Renal pelvis (tissue), 4 donors: ENCODE results near the gene IRF5. TPM values are rescaled to one million over a fixed set of nuclear protein-coding genes. Genes with fewer than 3 reads are reported as not detected.

Experiments used
- DNase-seq: peaks from one replicate; pipeline ENCODE4 v3.0.0-alpha.2; 2013
- polyA plus RNA-seq, 3 donors: library from polyadenylated mRNA; unstranded; fragments of 120-200 nt; gene quantifications; one replicate each; pipeline ENCODE4 v1.2.1, GENCODE V29; 2013; ENCODE audit not compliant: insufficient read length in 3 of 3

IRF5 gene
- polyA plus RNA-seq, 3 donors, result 11.4 to 14.8 (median 12.4) TPM

DNA sequence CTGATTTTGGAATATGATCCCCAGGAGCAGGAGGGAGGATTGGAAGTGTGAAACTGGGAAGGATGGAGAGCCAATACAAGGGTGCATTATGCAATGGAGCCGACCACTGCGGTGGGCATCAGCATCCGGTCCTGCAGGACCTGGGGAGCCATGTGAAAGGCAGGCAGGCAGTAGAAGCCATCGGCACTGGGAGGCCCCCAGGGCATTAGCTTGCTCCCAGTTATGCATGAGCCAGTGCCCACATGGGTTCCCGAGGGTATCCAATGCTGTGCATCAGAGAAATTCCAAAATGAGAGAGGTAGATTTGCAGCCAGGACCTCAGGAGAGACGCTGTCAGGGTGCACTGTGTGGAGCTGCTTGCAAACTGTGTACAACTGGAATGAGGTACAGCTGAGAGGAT, 18.5 kb upstream of the IRF5 start:
- DNase-seq, result no peak

DNA sequence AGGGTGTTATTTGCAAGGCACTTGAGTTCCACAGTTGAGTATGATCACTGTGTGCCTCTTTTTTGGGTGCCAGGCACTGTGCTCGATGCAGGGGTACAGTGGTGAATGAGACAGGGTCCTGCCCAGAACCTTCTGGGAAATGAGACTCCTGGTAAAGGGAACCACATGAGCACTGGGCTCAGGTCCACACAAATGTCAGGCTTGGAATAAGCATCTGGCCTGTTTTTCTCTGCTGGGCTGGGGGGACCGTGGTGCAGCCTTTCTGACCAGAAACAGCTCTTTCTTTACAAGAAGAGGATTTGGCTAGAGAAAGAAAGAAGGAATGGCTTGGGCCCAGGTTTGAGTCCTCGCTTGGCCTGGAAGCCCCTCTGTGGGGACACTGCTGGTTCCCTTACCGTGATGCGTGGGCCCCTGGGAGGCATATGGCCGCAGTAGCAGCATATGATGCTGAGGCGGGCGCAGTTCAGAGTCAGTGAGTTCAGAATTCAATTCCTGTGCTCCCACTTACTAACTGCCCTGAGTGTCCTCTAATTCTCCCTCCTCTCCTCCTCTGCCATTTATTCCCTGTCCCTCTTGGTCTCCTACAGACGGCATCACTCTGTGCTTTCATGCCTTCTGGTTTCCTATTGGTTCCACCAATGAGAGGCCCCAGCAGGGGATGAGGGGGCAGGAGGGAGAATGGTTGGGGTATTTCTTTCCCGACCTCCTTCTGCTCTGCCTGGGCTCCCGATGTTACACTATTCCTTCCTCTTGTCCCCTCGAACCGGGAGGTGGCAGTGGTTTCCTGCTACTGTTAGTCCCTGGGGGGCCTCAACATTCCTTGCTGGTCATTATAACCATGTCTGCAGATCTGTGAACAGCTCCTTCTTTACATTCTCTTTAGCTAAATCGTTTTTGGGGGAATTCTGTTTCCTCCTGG, 17.6 kb upstream of the IRF5 start:
- DNase-seq, result no peak

DNA sequence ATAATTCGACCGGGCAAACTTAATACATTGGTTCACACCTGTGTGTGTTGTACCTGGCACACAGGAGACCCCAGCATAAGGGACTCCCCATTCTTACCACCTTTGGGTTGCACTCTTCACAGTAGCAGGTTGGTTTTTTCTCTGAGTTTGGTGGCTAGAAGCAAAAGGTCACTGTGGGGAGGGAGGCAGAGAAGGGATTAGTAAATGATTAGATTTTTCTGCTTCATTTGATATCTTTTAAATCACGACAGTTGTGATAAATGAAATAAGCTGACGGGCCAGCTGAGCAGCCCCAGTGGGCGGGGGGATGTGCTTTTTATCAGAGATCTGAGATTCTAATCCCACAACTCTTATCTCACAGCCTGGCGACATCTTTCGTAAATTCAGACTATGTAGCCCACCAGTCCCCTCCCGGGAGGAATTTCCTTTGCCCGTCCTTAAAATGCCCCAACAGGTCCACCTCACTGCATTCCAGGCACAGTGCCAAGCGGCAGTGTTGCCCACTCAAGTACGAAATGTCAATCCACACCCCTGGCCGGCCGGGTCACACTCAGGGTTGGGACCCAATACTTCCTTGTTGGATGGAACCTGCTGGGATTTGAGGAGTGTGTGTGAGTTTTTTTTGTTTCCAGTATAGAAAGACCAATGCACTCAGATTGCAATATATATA, 16.7 kb upstream of the IRF5 start:
- DNase-seq, result no peak

DNA sequence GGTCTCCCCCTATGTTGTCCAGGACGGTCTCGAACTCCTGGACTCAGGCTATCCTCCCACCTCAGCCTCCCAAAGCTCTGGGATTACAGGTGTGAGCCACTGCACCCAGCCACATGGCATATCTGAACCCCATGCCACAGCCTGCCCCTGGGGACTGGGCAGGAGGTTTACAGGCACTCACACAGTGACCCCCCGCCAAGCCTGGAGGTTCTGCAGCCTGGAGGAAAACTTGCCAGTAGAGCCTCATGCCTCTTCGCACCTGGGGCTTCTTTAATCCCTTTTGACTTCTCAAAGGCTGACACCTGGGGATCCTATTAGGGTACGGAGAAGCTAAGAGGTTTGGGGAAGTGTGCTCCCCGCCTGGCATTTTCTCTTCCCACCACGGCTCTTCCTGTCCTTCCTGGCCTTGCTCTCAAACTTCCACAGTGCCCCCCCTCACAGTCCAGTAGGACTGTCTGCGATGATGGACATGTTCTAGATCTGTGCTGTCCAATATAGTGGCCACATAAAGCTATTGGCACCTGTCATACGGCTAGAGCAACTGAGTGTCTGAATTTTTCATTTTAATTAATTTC, 15.8 kb upstream of the IRF5 start:
- no peak for DNase-seq

DNA sequence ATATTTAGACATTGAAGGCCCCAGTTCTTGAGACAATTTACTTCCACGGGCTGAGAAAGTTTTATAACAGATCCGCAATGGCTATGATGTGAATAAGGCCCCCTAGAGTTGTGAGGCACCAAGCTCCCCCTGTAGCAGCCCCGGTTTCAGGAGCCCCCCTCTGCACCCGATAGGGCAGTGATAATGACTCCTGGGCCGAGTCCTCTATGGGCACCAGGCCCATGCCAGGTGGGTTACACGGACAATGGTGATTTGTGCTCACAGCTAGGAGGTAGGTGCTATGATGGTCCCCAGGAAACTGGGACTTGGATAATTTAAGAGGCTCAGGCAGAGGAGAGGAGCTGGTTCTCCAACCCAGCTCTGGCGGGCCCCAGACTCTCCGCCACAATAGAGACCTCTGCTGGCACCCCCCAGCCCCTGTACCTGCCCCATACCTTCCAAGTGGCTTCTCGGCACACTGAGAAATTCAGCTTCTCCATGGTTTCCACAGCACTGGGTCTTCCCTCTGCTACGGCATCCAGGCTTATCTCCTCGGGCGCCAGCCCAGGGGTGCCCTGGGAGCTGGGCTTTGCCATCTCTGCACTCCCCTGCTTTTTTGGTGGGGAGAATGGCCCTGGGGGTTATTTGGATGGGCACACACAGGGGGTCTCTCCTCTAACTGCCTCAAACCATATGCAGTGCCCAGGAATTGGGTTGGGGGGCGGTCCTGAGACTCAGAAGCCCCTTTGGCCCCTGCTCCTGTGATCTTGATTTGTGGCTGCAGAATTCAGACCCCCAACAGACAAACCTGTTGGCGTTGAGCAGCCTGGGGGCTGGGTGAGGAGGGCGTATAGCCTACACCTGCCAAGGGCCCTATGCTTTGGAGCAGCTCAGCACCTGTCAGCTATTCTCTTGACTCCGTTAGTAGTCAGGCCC, 15.0 kb upstream of the IRF5 start:
- no peak for DNase-seq

DNA sequence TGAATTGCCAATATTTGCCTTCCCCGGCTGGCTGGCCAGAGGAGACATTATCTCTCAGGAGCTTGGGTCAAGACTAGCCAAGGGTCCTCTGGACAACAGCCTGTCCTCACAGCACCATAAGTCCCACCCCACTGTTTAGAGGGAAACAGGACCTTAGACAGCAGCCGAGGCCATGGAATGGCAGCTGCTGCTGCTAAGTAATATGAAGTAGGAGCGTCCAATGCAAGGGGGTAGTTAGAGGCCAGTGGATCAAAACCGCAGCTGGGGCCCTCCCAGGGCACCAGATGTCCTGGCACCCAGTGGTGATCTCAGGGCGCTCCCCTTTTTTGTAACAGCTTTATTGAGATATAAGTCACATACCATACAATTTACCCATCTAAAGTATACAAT, 14.3 kb upstream of the IRF5 start:
- DNase-seq, result no peak

DNA sequence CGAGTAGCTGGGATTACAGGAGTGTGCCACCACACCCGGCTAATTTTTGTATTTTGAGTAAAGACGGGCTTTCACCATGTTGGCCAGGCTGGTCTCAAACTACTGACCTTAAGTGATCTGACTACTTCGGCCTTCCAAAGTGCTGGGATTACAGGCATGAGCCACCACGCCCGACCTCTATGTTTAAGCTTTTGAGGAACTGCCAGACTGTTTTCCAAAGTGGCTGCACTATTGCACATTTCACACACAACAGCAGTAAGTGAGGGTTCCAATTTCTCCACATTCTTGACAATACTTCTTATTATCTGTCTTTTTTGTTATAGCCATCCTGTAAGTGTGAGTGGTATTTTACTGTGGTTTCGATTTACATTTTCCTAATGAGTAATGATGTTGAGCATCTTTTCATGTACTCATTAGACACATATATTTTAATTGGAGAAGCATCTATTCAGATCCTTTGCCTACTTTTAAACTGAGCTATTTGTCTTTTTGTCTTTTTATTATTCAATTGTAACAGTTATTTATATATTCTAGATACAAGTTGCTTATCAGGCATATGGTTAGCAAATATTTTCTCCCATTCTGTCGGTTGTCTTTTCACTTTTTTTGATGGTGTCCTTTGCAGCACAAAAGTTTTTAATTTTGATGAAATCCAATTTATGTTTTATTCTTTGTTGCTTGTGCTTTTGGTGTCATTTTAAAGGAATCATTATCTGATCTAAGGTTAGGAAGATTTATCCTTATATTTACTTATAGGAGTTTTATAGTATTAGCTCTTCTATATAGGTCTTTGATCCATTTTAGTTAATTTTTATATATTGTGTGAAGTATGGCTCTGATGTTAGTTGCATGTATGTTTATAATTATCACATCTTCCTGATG, 12.8 kb upstream of the IRF5 start:
- no peak for DNase-seq

DNA sequence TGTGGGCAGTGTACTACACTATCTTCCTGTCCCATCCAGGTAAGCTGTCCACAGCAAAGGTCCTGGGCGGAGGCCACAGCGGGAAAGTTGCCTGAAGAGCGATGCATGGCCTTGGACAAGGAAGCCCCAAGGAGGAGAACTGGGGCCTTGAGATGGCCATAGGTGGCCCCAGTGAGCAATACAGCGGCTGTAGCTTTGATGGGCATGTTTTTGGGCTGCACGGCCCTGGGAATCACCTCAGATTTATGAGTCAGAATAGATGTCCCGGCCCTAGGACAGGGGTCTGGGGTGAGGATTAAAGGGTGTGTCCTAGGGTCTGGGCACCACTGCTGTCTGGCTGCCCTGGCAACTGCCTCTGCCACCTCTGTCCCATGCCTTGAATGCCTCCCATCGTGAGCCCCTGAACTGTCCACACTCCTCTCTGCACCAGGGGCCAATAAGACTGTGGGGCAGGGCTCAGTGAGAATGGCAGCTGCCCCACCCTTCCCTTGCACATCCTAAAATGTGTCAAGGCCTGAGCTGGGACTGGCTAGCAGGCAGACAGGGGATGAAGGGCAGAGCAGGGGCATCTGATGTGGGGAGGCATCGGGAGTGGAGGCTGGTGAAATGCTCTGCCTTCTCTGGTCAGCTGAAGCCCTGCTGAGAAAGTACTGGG, 9.4 kb upstream of the IRF5 start:
- DNase-seq, result no peak

DNA sequence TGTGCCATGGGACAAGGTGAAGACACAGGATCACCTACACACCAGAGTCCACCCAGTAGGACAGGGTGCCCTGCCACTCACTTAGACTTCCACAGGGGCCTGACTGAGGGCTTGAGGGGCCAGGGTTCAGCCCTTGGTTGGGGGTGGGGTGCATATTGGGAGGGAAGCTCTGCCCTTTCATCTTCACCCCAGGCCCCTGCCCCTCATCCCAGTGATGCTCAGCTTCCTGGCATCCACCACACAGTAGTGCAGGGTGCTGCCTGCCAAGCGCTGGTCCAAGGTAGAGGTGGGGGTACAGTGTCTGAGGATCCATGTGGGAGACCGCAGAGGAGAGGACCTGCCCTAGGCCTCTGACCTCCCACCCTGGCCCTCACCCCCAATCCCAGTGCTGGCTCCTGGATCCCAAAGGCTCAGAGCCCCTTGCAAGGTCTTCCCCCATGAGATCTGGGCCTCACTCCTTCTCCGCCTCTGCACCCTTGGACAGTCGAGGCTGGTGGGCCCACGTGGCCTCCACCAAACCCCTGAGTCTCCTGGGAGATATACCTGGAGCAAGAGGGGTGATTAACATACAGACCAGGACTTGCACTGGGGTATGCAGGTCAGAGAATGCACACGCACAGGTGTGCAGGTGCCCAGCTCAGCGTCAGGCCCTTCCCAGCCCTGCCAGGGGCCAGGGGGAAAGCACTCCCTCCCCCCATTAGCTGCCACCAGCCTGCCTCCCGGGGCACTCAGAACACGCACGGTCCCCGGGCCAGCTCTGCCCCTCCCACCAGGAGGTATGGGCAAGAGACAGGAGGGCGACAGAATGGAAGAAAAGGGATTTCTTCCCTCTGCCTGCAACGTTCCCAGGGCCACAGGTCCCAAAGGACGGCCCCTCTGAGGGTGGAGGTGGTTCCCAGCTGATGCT, 8.6 kb upstream of the IRF5 start:
- no peak for DNase-seq

DNA sequence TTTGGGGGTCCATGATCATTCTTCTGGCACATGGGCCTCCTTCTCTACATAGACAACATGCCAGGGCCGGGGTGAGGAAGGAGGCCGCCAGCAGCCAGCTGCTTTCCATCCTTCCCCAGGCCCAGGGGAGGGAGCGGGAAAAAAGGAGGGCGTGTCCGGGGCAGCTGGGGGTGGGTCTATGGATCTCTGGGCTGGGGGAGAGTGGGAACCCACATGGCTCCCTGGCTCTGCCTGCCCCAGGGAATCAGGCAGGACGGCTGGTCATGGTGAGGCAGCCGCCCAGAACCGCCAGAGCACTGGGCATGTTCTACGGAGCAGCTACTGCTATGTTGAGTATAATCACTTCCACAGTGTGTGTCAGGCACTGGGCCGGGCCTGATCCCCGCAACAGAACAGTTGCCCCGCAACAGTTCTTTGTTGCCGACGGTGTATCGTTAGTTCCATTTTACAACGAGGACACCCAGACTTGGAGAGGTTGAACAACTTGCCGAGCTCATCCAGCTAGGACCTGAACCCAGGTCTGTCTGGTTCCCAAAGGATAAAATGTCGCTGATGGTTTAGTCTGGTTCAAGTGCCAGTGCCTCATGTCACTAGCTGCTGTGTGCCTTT, 6.4 kb upstream of the IRF5 start:
- no peak for DNase-seq

DNA sequence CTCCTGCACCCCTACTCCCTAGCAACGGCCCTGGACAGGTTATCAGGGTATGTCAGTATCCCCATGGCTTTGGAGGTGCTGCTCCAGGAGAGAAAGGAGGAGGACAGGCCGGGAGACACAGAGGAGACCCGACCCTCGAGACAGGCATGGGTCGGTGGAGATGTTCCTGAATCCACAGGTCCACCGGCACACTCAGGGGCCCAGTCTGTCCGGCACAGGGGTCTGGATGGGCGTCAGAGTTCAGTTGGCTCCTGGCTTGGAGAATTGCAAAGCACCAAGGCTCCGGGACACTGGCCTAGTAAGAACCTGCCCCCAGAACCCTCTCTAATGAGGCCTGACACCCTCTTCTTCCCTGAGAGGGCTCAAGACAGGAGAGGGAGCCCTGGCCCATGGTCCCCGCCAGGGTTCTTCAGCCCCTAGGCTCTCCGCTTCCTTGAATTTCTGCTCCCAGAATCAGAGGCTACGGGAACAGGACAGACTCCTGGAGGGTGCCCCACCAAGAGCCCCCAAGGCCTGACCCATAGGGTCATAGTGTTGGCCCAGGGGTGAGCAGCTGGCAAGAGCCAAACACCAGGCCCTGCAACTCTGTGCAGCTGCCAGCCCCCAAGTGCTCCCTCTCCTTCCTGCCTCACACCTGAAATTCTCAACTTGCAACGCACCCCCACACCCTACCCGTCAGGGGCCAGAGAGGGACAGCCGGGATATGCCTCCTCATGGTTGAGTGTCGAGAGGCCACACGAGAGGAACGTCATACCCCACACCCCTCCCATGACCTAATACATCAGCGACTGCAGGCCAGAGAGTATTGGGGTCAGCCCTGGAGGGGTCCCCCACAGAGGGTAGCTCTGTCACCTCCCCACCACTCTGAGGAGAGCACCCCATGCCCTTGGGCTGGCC, 5.5 kb upstream of the IRF5 start:
- DNase-seq, result no peak

DNA sequence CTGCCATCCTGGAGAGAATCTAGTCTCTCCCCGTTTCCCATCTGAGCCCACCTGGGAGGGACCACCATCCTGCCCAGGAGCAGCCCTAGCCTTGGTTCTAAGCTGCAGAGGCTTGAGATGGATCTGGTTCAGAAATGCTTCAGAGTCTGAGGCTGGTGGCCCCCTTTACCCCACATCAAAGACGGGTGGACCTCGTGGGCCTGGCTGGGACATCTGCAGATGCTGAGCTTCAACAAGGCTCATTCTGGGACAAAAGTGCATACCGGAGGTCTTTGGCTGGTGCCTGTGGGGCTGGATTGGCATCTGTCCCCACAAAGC, 4.9 kb upstream of the IRF5 start:
- no peak for DNase-seq

DNA sequence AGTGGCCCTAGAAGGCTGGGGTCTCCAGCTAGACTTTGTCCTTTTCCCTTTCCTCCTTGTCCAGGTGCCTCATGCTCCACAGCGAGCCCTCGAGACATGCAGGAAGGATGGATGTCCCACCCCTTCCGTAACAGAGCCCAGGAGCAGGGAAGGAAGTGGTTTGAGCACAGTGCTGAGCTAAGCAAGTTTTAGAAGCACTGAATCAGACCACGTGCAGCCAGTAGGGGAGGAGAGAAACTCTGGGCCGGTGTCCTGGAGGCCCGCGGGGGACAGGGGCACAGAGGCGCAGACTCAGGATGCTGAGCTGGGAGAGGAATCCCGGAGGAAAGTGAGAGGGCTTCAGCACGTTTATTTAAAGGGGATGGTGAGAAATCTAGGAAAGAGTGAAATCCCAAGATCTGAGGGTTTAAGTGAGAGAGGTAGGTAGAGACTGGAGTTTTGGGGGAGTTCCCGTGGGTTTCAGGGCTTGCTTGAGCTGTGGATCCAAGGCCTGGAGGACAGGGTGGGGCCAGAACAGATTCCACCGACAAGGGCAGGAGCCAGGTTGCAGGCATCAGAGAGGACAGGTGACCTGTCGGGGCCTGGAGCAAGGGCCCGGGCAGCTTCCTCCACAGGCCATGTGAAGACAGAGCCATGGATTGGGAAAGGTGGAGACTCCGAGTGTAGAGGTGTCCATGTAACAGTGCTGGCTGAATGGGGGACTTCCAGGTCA, 4.4 kb upstream of the IRF5 start:
- DNase-seq, result no peak

DNA sequence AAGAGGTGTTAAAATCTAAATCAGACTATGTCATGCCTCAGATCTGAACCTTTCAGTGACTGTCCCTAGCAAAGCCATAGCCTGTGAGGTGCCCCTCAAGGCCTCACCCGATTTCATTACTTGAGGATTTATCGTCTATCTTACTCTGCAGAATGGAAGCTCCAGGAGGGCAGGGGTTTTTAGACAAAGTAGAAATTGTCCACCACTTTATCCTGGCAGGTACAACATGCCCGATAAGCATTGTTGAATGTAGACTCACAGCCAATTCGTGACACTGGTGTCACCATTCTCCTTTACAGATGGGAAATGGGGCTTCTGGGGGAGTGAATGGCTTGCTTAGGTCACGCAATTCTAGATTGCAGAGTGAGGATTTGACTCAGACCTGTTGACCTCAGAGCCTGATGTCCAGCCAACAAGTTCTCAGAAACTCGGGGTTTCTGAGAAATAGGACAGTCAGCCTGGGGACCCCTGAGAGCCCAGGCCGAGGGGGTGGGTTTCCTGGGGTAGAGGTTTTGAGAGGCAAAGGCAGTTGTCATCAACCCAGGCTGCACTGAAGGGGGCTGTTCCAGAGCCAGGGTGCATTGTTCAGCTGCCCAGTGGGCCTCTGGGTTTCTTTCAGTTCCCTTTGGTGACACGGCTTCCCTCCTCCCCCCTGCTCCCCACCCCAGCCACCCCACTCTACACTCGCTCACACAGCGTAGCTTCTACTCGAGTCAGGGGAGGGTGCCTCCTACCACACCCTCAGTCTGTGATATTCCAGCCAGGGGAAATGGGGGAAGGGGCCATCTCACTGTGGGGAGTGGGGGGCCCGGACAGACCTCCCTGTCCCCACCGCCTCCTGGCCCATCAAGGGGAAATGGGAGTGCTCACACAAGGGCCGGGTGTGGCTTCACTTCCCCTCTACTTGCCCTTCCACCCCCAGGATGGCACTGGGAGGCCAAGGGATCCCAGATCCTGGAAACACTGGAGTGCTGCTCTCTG, 3.1 kb upstream of the IRF5 start:
- no peak for DNase-seq

DNA sequence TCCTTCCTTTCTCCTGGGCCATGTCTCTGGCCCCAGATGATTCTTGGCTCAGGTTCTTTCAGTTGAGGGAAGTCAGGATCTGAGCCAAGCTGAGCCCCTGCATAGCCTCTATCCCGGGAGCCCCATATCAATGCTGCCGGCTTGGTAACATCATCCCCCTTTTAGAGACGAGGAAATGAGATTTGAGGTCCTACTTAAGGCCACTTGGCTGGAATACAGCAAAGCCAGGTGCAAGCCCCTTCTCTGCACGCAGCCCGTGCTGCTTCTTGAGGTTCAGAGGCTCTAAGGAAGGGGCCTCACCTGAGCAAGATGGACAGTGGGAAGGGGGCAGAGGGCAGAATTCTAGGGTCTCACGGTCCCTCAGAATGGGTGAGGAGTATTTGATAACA, 2.4 kb upstream of the IRF5 start:
- no peak for DNase-seq

DNA sequence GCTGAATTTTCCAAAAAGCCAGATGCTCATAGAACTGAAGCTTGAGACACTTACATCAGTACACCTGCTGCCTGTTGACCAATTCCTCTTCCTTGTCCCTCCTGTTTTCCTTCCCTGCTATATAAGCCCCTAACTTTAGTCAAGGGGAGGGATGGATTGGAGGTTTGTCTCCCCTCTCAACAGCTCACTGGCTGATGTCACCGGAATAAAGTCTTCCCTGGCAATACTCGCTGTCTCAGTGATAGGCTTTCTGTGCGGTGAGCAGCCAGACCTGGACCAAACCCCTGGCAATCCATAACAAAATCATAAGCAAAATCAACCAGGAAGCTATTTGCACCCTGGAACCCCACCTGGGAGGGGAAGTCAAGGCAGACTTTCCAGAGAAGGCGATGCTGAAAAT, 929 bp upstream of the IRF5 start:
- no peak for DNase-seq
